ENCODE results near the gene STARD10. TPM values are rescaled to one million over a fixed set of nuclear protein-coding genes. Genes with fewer than 3 reads are reported as not detected.
"Not testable (repeated sequence)": the region's sequence is repeated elsewhere in the genome, so short reads cannot be mapped to it uniquely, and the experiment has no call there.

Gene STARD10
- total RNA-seq, 2 experiments from 2014 or later: 10.4 to 12.9 TPM

- Histone ChIP-seq H3K4me3 (ENCODE audit: low read depth, low read length, poor library complexity, severe bottlenecking) (no peak overlapping the region), H3K4me2 (ENCODE audit: low read length) (no peak overlapping the region; the same call in 1 of the 2 replicates), H3K79me2 (ENCODE audit: insufficient read depth, low read depth, low read length) (no peaks in the 10 kb centered on the region), H4K20me1 (ENCODE audit: insufficient read depth, low read length) (no peaks in the 10 kb centered on the region), H2AFZ (ENCODE audit: low read length) (no peak overlapping the region; the same call in 1 of the 2 replicates), H3K27ac (ENCODE audit: low read depth, low read length, poor library complexity, severe bottlenecking) (no peak overlapping the region), H3K4me1 (ENCODE audit: insufficient read depth, low read length, poor library complexity, severe bottlenecking) (peaks cover 25% of the 10 kb centered on the region), H3K9me2 (ENCODE audit: insufficient read depth, low read length) (no peaks in the 10 kb centered on the region), H3K36me3 (ENCODE audit: insufficient read depth, low read length) (no peaks in the 10 kb centered on the region), H3K9me3 (ENCODE audit: low read length) (no peaks in the 10 kb centered on the region)
- CTCF ChIA-PET (ENCODE audit: unreplicated experiment): no interaction called here
- no TSS peak for BruUV-seq (replicated peaks)
- no peak for TF ChIP-seq EZH2phosphoT487 (IDR thresholded peaks at IDR 0.05; ENCODE audit: borderline replicate concordance, low read depth, low read length)
- TF ChIP-seq, protein P1, sequence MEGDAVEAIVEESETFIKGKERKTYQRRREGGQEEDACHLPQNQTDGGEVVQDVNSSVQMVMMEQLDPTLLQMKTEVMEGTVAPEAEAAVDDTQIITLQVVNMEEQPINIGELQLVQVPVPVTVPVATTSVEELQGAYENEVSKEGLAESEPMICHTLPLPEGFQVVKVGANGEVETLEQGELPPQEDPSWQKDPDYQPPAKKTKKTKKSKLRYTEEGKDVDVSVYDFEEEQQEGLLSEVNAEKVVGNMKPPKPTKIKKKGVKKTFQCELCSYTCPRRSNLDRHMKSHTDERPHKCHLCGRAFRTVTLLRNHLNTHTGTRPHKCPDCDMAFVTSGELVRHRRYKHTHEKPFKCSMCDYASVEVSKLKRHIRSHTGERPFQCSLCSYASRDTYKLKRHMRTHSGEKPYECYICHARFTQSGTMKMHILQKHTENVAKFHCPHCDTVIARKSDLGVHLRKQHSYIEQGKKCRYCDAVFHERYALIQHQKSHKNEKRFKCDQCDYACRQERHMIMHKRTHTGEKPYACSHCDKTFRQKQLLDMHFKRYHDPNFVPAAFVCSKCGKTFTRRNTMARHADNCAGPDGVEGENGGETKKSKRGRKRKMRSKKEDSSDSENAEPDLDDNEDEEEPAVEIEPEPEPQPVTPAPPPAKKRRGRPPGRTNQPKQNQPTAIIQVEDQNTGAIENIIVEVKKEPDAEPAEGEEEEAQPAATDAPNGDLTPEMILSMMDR (conservative IDR thresholded peaks at IDR 0.05; ENCODE audit: low read length): no peak
- no peak for DNase-seq (ENCODE audit: low spot score)
- intact Hi-C loops (cut with micrococcal nuclease; ENCODE audit: unreplicated experiment): no loop called here
- POLR2A ChIA-PET: interaction anchor here (0.7 kb wide), 1 partner anchor 58 kb away, joined by 3 read pairs; no protein-coding TSS in a partner anchor
Observed at GRCh38 chr11:72798361-72798760, 4.5 kb upstream of the STARD10 start.

DNA sequence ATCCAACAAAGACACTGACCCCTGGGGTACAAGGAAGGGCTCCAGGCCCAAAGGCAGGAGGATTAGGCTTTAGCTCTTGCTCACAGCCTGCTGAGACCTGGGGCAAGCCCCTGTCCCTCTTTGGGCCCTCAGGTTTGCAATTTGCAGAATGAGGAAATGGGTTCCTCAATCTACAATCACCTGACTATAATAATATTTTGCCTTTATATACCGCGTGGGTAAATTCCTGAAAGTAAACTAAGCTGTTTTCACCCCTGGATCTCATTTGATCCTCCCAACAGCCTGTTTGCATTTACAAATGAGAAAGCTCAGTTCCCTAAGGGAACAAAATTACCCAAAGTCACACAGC lies 797 bp downstream of the STARD10 start:
- no peaks in the 10 kb centered on the region for H3K36me3 ChIP-seq (ENCODE audit: insufficient read depth, low read length)
- peak overlapping the region; percentile 70 for H3K4me3 ChIP-seq (ENCODE audit: low read depth, low read length, poor library complexity, severe bottlenecking)
- no peaks in the 10 kb centered on the region for H3K9me2 ChIP-seq (ENCODE audit: insufficient read depth, low read length)
- ChIA-PET CTCF (ENCODE audit: unreplicated experiment) (interaction anchor here (0.6 to 2.1 kb wide), 6 partner anchors 23 to 385 kb away, joined by 3 to 6 read pairs (median 4); no protein-coding TSS in a partner anchor), POLR2A (interaction anchor here (0.5 to 2.2 kb wide), 13 partner anchors 10 to 377 kb away, joined by 3 to 13 read pairs (median 4); partner anchors contain the start of gene FCHSD2)
- H3K27ac ChIP-seq (ENCODE audit: low read depth, low read length, poor library complexity, severe bottlenecking): peak overlapping the region; percentile 68
- H4K20me1 ChIP-seq (ENCODE audit: insufficient read depth, low read length): no peaks in the 10 kb centered on the region
- H2AFZ ChIP-seq (ENCODE audit: low read length): peak overlapping the region; percentile 93
- peak overlapping the region; percentile 79 for H3K4me2 ChIP-seq (ENCODE audit: low read length)
- H3K4me1 ChIP-seq (ENCODE audit: insufficient read depth, low read length, poor library complexity, severe bottlenecking): peaks cover 26% of the 10 kb centered on the region
- TSS peak; percentile 93 for BruUV-seq (replicated peaks)
- peak; percentile 27 for DNase-seq (ENCODE audit: low spot score)
- H3K79me2 ChIP-seq (ENCODE audit: insufficient read depth, low read depth, low read length): no peaks in the 10 kb centered on the region
- intact Hi-C loops (cut with micrococcal nuclease; ENCODE audit: unreplicated experiment): loop anchor here (1.0 to 2.0 kb wide), 3 partner anchors 20 to 68 kb away; partner anchors contain the start of gene ARAP1
- TF ChIP-seq, protein P1 (conservative IDR thresholded peaks at IDR 0.05; ENCODE audit: low read length): no peak
- no peak for TF ChIP-seq EZH2phosphoT487 (IDR thresholded peaks at IDR 0.05; ENCODE audit: borderline replicate concordance, low read depth, low read length)
- no peaks in the 10 kb centered on the region for H3K9me3 ChIP-seq (ENCODE audit: low read length)

GRCh38 chr11:72792437-72793021 lies 1.3 kb downstream of the STARD10 start:
- Histone ChIP-seq H3K9me2 (ENCODE audit: insufficient read depth, low read length) (no peaks in the 10 kb centered on the region), H3K4me1 (ENCODE audit: insufficient read depth, low read length, poor library complexity, severe bottlenecking) (peaks cover 29% of the 10 kb centered on the region), H3K4me3 (ENCODE audit: low read depth, low read length, poor library complexity, severe bottlenecking) (peak overlapping the region; percentile 70), H3K4me2 (ENCODE audit: low read length) (peak overlapping the region; percentile 79), H2AFZ (ENCODE audit: low read length) (peak overlapping the region; percentile 93; the same call in 1 of the 2 replicates), H3K27ac (ENCODE audit: low read depth, low read length, poor library complexity, severe bottlenecking) (peak overlapping the region; percentile 68), H3K36me3 (ENCODE audit: insufficient read depth, low read length) (no peaks in the 10 kb centered on the region), H4K20me1 (ENCODE audit: insufficient read depth, low read length) (no peaks in the 10 kb centered on the region), H3K9me3 (ENCODE audit: low read length) (no peaks in the 10 kb centered on the region), H3K79me2 (ENCODE audit: insufficient read depth, low read depth, low read length) (no peaks in the 10 kb centered on the region)
- BruUV-seq (replicated peaks): no TSS peak
- ChIA-PET CTCF (ENCODE audit: unreplicated experiment) (interaction anchor here (0.9 to 2.1 kb wide), 5 partner anchors 54 to 385 kb away, joined by 3 to 5 read pairs (median 5); no protein-coding TSS in a partner anchor), POLR2A (interaction anchor here (0.6 to 2.2 kb wide), 14 partner anchors 10 to 350 kb away, joined by 3 to 13 read pairs (median 4); partner anchors contain the start of gene FCHSD2)
- intact Hi-C loops (cut with micrococcal nuclease; ENCODE audit: unreplicated experiment): loop anchor here (1.0 to 2.0 kb wide), 3 partner anchors 20 to 67 kb away; partner anchors contain the start of gene ARAP1
- no peak for TF ChIP-seq EZH2phosphoT487 (IDR thresholded peaks at IDR 0.05; ENCODE audit: borderline replicate concordance, low read depth, low read length)
- TF ChIP-seq, protein P1 (conservative IDR thresholded peaks at IDR 0.05; ENCODE audit: low read length): no peak
- DNase-seq (ENCODE audit: low spot score): no peak

DNA sequence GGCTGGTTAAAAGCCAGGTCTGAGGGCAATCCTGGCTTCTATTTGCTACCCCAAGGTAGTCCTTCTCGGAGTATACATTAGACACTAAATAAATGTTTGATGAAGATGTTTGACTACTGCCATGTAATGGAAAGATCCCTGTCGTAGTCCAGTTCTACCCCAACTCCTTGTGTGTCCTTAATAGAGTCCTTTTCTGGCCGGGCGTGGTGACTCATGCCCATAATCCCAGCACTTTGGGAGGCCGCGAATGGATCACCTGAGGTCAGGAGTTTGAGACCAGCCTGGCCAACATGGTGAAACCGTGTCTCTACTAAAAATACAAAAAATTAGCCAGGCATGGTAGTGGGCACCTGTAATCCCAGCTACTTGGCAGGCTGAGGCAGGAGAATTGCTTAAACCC lies 2.6 kb downstream of the STARD10 start:
- H3K27ac ChIP-seq (ENCODE audit: low read depth, low read length, poor library complexity, severe bottlenecking); H2AFZ ChIP-seq (ENCODE audit: low read length); intact Hi-C loops (cut with micrococcal nuclease; ENCODE audit: unreplicated experiment); H3K4me2 ChIP-seq (ENCODE audit: low read length); BruUV-seq (replicated peaks); DNase-seq (ENCODE audit: low spot score); H3K9me2 ChIP-seq (ENCODE audit: insufficient read depth, low read length); H4K20me1 ChIP-seq (ENCODE audit: insufficient read depth, low read length); H3K79me2 ChIP-seq (ENCODE audit: insufficient read depth, low read depth, low read length); CTCF ChIA-PET (ENCODE audit: unreplicated experiment); H3K36me3 ChIP-seq (ENCODE audit: insufficient read depth, low read length); H3K4me3 ChIP-seq (ENCODE audit: low read depth, low read length, poor library complexity, severe bottlenecking); H3K9me3 ChIP-seq (ENCODE audit: low read length); POLR2A ChIA-PET: not testable (repeated sequence)
- peaks cover 33% of the 10 kb centered on the region for H3K4me1 ChIP-seq (ENCODE audit: insufficient read depth, low read length, poor library complexity, severe bottlenecking)

Measured in OCI-LY7 (cell line).